Heart left ventricle (tissue), 16 donors: ENCODE data around the gene FTL. TPM values are rescaled to one million over a fixed set of nuclear protein-coding genes. Genes with fewer than 3 reads are reported as not detected.
A peak's percentile ranks its signal among the peaks of the same experiment; 100 is the strongest.

Source experiments
- ATAC-seq, 4 donors: fragments of 200-7000 bp; cut with Tn5 transposase; one replicate each; pipeline ENCODE4 v1.9.1; 2020 to 2022; ENCODE audit warnings: moderate library complexity in 4 of 4, mild to moderate bottlenecking in 3 of 4, moderate number of reproducible peaks in 1 of 4
- DNase-seq, 5 donors: peaks; one replicate each; pipeline ENCODE4 v3.0.0-alpha.2; 2020
- H3K27ac ChIP-seq, 12 donors: fragments of 200-600 bp; sonication (generic) in 4 of 12; one replicate each; pipeline versions ENCODE4 v1.5.0 to v1.8.0; 2016 to 2022; ENCODE audit warnings: mild to moderate bottlenecking in 2 of 12
- H3K27me3 ChIP-seq, 9 donors: fragments of 200-600 bp; sonication (generic) in 2 of 9; one replicate each; pipeline versions ENCODE4 v1.5.1 to v1.8.0; 2016 to 2022; ENCODE audit warnings: mild to moderate bottlenecking in 3 of 9
- H3K36me3 ChIP-seq, 9 donors: fragments of 200-600 bp; sonication (generic) in 2 of 9; one replicate each; pipeline versions ENCODE4 v1.5.0 to v1.8.0; 2018 to 2022; ENCODE audit warnings: mild to moderate bottlenecking in 2 of 9
- H3K4me1 ChIP-seq, 12 donors: fragments of 200-600 bp; sonication (generic) in 4 of 12; one replicate each; pipeline versions ENCODE4 v1.5.0 to v1.8.0; 2016 to 2022; ENCODE audit warnings: mild to moderate bottlenecking in 3 of 12
- H3K4me3 ChIP-seq, 12 donors: fragments of 200-600 bp; sonication (generic) in 4 of 12; one replicate each; pipeline versions ENCODE4 v1.5.0 to v1.8.0; 2017 to 2022; ENCODE audit warnings: mild to moderate bottlenecking in 9 of 12, moderate library complexity in 4 of 12
- H3K9me3 ChIP-seq, 12 donors: fragments of 200-600 bp; sonication (generic) in 4 of 12; one replicate each; pipeline versions ENCODE4 v1.5.0 to v1.8.0; 2016 to 2022; ENCODE audit warnings: mild to moderate bottlenecking in 1 of 12
- POLR2A ChIP-seq, 2 donors: fragments of 450-650 bp; IDR thresholded peaks; one replicate each; pipeline ENCODE4 v1.6.1; 2017; ENCODE audit warnings: antibody characterized with exemption in 2 of 2, mild to moderate bottlenecking in 2 of 2, moderate library complexity in 2 of 2
- WGBS, 4 donors: extraction: QIAGEN DNeasy Blood & Tissue Kit in 2 of 4; methylation state at CpG; one replicate each; pipeline versions ENCODE4 v1.1.5 to v1.1.7; 2013 to 2018; 5-methylcytosine and 5-hydroxymethylcytosine counted together
- intact Hi-C, 10 donors: fragments of 100-400 bp; cut with DNase I; formaldehyde crosslinking; loops; one replicate each; pipeline versions ENCODE4 v1.11.1 to v1.14.2; 2022
- polyA plus RNA-seq, 2 donors: library from polyadenylated mRNA; stranded (reverse); fragments of 200-250 nt; gene quantifications; one replicate each; pipeline ENCODE4 v1.2.3, GENCODE V29; 2013
- total RNA-seq, 9 donors: library from RNA; depleted of rRNA in 2 of 9; stranded (reverse); fragments of >200 nt in 2 of 9; fragmentation: NEBNext Ultra II Directional in 3 of 9; extraction: Animal tissue kit (Norgen Biotek cat#: 25700) in 3 of 9; gene quantifications; one replicate each; pipeline versions ENCODE4 v1.1.0 to v1.2.4, GENCODE V29; 2016 to 2023
- TF ChIP-seq, protein P1 (sequence below), 12 donors: fragments of 200-600 bp; sonication (generic) in 4 of 12; IDR thresholded peaks; one replicate each; pipeline versions ENCODE4 v1.5.0 to v1.8.0; 2018 to 2022; ENCODE audit warnings: antibody characterized with exemption in 12 of 12, mild to moderate bottlenecking in 5 of 12
- donor health status: ischemic (EF 13 %, LVEDD 7.1; RV severe dilation, severe dysfunction).
- donor health status: healthy with polysubstance abuse.
- donor health status: DM: no; HTN: yes; CAD: no.
- donor health status: DM: no; HTN: no; CAD: no.
- donor health status: ischemic (EF 25% LVEDD 6.9; RV normal size, moderate dysfunction).
- donor health status: ischemic (EF 25% LVEDD 5.7; RV mildly dilated, moderate dysfunction).
- donor health status: healthy.
- donor health status: DM: yes; HTN: yes; CAD: no.
- donor health status: ischemic (EF 35%, LVEDD 5.7; RV mildly dilated, moderate dysfunction).
- donor health status: nonischemic (EF 11% LVEDD 7.7; RV severe dilation, severe dysfunction).
- donor health status: DM: yes; HTN: yes; CAD: no.
- donor health status: PGD.
- donor health status: ischemic (EF 29% LVEDD 5.4; RV normal size, mild dysfunction).
- donor health status: nonischemic (EF 23%, LVEDD 6.1; RV moderate dilation, normal function).

The FTL gene
- total and polyA plus RNA-seq, 11 donors: 484 to 6,770 (median 857) TPM

GRCh38 chr19:48969276-48970138, 4.4 kb downstream of the FTL start:
- Histone ChIP-seq H3K4me1 (peaks cover 5 to 53% (median 34%) of the 10 kb centered on the region in 12 donors), H3K27me3 (no peaks in the 10 kb centered on the region), H3K9me3 (no peaks in the 10 kb centered on the region), H3K4me3 (no peak overlapping the region), H3K36me3 (peaks cover 0 to 85% (median 73%) of the 10 kb centered on the region in 9 donors), H3K27ac (peak overlapping the region in 3 of 12 donors; percentile 10 to 51 (median 24))
- intact Hi-C loops: loop anchor here (2.0 to 10.0 kb wide), 11 partner anchors 65 to 332 kb away; partner anchors contain the start of genes PPP1R15A (in 3 of the 10), CA11 (in 2 of the 10), NUCB1 (in 2 of the 10) and DBP (in 1 of the 10)
- no peak for ATAC-seq
- TF ChIP-seq, protein P1, sequence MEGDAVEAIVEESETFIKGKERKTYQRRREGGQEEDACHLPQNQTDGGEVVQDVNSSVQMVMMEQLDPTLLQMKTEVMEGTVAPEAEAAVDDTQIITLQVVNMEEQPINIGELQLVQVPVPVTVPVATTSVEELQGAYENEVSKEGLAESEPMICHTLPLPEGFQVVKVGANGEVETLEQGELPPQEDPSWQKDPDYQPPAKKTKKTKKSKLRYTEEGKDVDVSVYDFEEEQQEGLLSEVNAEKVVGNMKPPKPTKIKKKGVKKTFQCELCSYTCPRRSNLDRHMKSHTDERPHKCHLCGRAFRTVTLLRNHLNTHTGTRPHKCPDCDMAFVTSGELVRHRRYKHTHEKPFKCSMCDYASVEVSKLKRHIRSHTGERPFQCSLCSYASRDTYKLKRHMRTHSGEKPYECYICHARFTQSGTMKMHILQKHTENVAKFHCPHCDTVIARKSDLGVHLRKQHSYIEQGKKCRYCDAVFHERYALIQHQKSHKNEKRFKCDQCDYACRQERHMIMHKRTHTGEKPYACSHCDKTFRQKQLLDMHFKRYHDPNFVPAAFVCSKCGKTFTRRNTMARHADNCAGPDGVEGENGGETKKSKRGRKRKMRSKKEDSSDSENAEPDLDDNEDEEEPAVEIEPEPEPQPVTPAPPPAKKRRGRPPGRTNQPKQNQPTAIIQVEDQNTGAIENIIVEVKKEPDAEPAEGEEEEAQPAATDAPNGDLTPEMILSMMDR (IDR thresholded peaks at IDR 0.05): no peak
- no peak for TF ChIP-seq POLR2A (IDR thresholded peaks at IDR 0.05)
- 93 to 95% (median 93%) methylated on average over 41 to 45 of the region's 45 CpGs for WGBS, 4 donors
- no peak for DNase-seq

DNA sequence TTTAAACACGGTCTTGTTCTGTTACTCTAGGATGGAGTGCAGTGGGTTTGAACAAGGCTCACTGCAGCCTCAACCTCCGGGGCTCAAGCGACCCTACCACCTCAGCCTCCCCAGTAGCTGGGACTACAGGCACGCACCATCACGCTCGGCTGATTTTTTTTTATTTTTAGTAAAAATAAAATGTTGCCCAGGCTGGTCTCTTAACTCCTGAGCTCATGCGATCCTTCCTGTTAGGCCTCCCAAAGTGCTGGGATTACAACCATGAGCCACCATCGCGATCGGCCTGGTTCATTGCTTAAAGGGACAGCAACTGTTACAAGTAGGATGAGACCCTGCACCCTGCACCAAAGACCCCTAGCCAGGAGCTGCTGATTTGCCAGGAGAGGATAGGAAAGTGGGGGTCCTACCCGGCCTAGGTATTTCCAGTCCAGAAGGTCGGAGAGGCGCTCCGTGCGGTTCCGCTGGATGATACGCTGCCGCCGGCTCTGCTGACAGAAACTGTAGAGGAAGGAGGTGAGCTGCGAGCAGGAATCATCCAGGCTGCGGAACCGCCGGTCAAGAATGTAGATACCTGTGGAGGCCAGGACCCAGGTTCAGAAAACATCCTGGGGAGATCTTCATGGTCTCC, 5.1 kb downstream of the FTL start:
- Histone ChIP-seq H3K36me3 (peaks cover 0 to 92% (median 76%) of the 10 kb centered on the region in 9 donors), H3K27ac (peak overlapping the region in 5 of 12 donors; percentile 2 to 23 (median 16)), H3K4me3 (no peak overlapping the region), H3K9me3 (no peaks in the 10 kb centered on the region), H3K27me3 (no peaks in the 10 kb centered on the region), H3K4me1 (peaks cover 5 to 49% (median 31%) of the 10 kb centered on the region in 12 donors)
- 85 to 90% (median 89%) methylated on average over 22 to 23 of the region's 23 CpGs for WGBS, 4 donors
- TF ChIP-seq, protein P1 (IDR thresholded peaks at IDR 0.05): no peak
- no peak for TF ChIP-seq POLR2A (IDR thresholded peaks at IDR 0.05)
- ATAC-seq (no peak), DNase-seq (no peak)
- intact Hi-C loops: loop anchor here in 8 of 10 donors (2.0 to 10.0 kb wide), 8 partner anchors 133 to 333 kb away; partner anchors contain the start of genes CA11 (in 1 of the 8), DBP (in 1 of the 8) and HSD17B14 (in 1 of the 8)

DNA sequence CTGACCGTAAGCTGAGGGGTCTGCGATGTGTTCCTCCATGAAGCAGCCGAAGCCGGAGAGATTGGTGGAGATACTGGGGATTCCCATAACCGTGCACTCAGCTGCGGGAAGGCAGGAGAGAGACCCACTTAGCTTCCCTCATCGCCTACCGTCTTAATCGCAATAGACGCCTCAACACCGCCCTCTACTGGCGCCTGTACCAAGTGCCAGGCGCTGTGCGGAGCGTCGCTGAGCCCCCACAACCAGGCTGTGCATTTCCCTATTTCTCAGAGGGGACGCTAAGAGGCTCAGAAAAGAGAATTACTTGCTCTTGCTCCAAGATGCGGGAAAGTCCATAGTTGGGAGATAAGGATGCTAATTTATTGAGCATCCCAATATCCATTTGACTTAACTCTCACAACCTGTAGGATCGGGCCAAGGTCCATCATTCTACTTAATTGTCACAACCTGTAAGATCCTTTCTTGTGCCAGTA, 5.8 kb downstream of the FTL start:
- H3K4me1 ChIP-seq: peaks cover 5 to 48% (median 31%) of the 10 kb centered on the region in 12 donors
- H3K27me3 ChIP-seq: no peaks in the 10 kb centered on the region
- TF ChIP-seq, protein P1 (IDR thresholded peaks at IDR 0.05): peak; percentile 83 to 97 (median 92)
- TF ChIP-seq POLR2A (IDR thresholded peaks at IDR 0.05): no peak
- H3K4me3 ChIP-seq: no peak overlapping the region
- DNase-seq (peak; percentile 77 to 91 (median 82)), ATAC-seq (peak; percentile 48 to 67 (median 54))
- WGBS, 4 donors: 14 to 20% (median 17%) methylated on average over 16 to 19 of the region's 19 CpGs
- peaks cover 0 to 99% (median 73%) of the 10 kb centered on the region in 9 donors for H3K36me3 ChIP-seq
- no peaks in the 10 kb centered on the region for H3K9me3 ChIP-seq
- intact Hi-C loops: loop anchor here in 8 of 10 donors (2.0 to 10.0 kb wide), 8 partner anchors 134 to 334 kb away; partner anchors contain the start of genes CA11 (in 1 of the 8), DBP (in 1 of the 8) and HSD17B14 (in 1 of the 8)
- peak overlapping the region in 5 of 12 donors; percentile 2 to 23 (median 16) for H3K27ac ChIP-seq
